Lung (tissue), 12 donors: ENCODE results near the gene NDFIP1. TPM values are rescaled to one million over a fixed set of nuclear protein-coding genes. Genes with fewer than 3 reads are reported as not detected.
A peak's percentile ranks its signal among the peaks of the same experiment; 100 is the strongest.
"Not testable (repeated sequence)": the region's sequence is repeated elsewhere in the genome, so short reads cannot be mapped to it uniquely, and the experiment has no call there.

Source experiments
- ATAC-seq: fragments of 200-7000 bp; cut with Tn5 transposase; one replicate; pipeline ENCODE4 v1.9.1; 2020; ENCODE audit warnings: moderate number of reproducible peaks; ENCODE audit not compliant: insufficient read depth, low FRiP score
- DNase-seq, 3 donors: peaks; one replicate each; pipeline ENCODE4 v3.0.0-alpha.2; 2013 to 2017
- H3K27ac ChIP-seq, 2 donors: one replicate each; pipeline ENCODE4 v1.5.1; 2013; ENCODE audit warnings: mild to moderate bottlenecking in 2 of 2, moderate library complexity in 2 of 2, control low read depth in 1 of 2, inconsistent platforms in 1 of 2, low read depth in 1 of 2, low read length in 1 of 2
- H3K27me3 ChIP-seq, 3 donors: one replicate each; pipeline ENCODE4 v1.5.1; 2013; ENCODE audit warnings: low read length in 2 of 3; ENCODE audit not compliant: control insufficient read depth in 3 of 3, insufficient read depth in 3 of 3
- H3K36me3 ChIP-seq, 4 donors: one replicate each; pipeline ENCODE4 v1.5.1; 2013; ENCODE audit warnings: low read length in 4 of 4, mild to moderate bottlenecking in 1 of 4, moderate library complexity in 1 of 4; ENCODE audit not compliant: control insufficient read depth in 4 of 4, insufficient read depth in 4 of 4
- H3K4me1 ChIP-seq, 5 donors: one replicate each; pipeline ENCODE4 v1.5.1; 2013; ENCODE audit warnings: low read length in 5 of 5, mild to moderate bottlenecking in 2 of 5, moderate library complexity in 1 of 5; ENCODE audit not compliant: control insufficient read depth in 5 of 5, insufficient read depth in 5 of 5
- H3K4me3 ChIP-seq: one replicate; pipeline ENCODE4 v1.5.1; 2013; ENCODE audit warnings: mild to moderate bottlenecking, control low read depth, moderate library complexity
- H3K9ac ChIP-seq, 2 donors: one replicate each; pipeline ENCODE4 v1.5.1; 2013; ENCODE audit warnings: low read length in 2 of 2, control low read depth in 1 of 2; ENCODE audit not compliant: insufficient read depth in 1 of 2
- H3K9me3 ChIP-seq, 4 donors: one replicate each; pipeline ENCODE4 v1.5.1; 2013; ENCODE audit warnings: low read length in 3 of 4, mild to moderate bottlenecking in 1 of 4, moderate library complexity in 1 of 4; ENCODE audit not compliant: control insufficient read depth in 4 of 4, insufficient read depth in 3 of 4
- WGBS, 2 donors: extraction: QIAGEN DNeasy Blood & Tissue Kit; methylation state at CpG; one replicate each; pipeline ENCODE4 v1.1.7; 2013; 5-methylcytosine and 5-hydroxymethylcytosine counted together
- polyA plus RNA-seq, 2 donors: library from polyadenylated mRNA; stranded (reverse); fragments of 200-250 nt; gene quantifications; one replicate each; pipeline ENCODE4 v1.2.1, GENCODE V29; 2013
- total RNA-seq, 2 donors: library from RNA; depleted of rRNA in 1 of 2; stranded (reverse); fragments of >200 nt in 1 of 2; gene quantifications; one replicate each; pipeline ENCODE4 v1.2.1, GENCODE V29; 2014 to 2021
- TF ChIP-seq, protein P1 (sequence below): IDR thresholded peaks from 2 replicates; pipeline ENCODE4 v1.5.1; 2012; ENCODE audit warnings: mild to moderate bottlenecking; ENCODE audit errors: control extremely low read depth, extremely low read depth
- donor health status: control.
- donor health status: control.
- donor health status: Bipolar disorder and iron deficiency.
- donor health status: healthy.
- donor health status: DM: yes; HTN: yes; CAD: no.

NDFIP1 gene
- total and polyA plus RNA-seq, 4 donors = 31.5 to 106 (median 68.4) TPM

DNA sequence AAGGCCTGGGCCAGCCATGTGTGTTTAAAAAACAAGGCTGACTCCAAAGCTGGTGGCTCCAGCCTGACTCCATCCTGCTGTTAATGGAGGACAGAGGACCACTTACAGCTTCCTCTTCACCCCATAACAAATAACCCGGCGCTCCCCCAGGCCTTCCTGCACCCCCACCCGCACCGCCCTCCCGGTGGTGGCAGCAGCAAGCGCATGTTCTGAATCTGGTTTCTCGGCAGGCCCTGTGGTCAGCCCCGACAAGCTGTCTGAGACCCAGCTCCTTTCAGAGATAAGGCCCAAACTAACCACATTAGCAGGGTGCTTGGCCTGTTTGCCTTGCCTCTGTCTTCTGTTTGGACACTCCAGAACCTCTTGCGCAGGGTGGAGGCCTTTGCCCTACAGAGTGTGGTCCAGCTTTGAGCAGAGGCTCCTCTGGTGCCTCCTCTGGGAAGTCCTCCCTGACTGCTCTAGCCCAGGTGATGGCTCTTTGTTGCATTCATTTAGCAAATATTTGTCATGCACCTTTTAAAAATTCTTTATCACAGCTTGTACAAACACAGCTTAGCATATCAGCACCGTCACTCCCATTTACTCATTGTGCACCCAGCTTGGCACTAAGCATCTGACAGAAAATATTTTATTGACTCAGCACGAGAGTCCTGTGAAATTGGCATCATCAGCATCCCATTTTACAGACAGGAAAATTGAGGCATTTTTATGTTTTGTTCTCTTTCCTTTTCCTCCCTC lies 78.4 kb downstream of the NDFIP1 start:
- Histone ChIP-seq H3K27me3 (no peaks in the 10 kb centered on the region), H3K4me3 (no peak overlapping the region), H3K4me1 (peaks cover 0 to 10% (median 0%) of the 10 kb centered on the region in 5 donors), H3K36me3 (no peaks in the 10 kb centered on the region), H3K27ac (no peak overlapping the region), H3K9me3 (no peaks in the 10 kb centered on the region), H3K9ac (no peak overlapping the region)
- ATAC-seq = no peak
- DNase-seq = peak; percentile 11 to 37 (median 34)
- TF ChIP-seq, protein P1, sequence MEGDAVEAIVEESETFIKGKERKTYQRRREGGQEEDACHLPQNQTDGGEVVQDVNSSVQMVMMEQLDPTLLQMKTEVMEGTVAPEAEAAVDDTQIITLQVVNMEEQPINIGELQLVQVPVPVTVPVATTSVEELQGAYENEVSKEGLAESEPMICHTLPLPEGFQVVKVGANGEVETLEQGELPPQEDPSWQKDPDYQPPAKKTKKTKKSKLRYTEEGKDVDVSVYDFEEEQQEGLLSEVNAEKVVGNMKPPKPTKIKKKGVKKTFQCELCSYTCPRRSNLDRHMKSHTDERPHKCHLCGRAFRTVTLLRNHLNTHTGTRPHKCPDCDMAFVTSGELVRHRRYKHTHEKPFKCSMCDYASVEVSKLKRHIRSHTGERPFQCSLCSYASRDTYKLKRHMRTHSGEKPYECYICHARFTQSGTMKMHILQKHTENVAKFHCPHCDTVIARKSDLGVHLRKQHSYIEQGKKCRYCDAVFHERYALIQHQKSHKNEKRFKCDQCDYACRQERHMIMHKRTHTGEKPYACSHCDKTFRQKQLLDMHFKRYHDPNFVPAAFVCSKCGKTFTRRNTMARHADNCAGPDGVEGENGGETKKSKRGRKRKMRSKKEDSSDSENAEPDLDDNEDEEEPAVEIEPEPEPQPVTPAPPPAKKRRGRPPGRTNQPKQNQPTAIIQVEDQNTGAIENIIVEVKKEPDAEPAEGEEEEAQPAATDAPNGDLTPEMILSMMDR = no peak
- 22 to 31% methylated on average over 10 to 11 of the region's 11 CpGs for WGBS, 2 donors

DNA sequence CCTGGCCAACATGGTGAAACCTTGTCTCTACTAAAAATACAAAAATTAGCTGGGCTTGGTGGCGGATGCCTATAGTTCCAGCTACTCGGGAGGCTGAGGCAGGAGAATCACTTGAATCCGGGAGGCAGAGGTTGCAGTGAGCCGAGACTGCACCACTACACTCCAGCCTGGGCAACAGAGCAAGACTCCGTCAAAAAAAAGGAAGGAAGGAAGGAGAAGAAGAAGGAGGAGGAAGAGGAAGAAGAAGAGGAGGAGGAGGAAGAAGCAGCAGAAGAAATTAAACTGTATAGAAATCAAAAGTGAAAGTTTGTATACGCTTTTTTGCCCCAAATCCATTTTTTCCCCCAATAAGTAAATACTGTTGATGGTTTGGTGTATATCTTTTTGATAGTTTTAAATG lies 80.1 kb downstream of the NDFIP1 start:
- DNase-seq, H3K4me3 ChIP-seq, H3K9ac ChIP-seq, H3K27ac ChIP-seq, H3K27me3 ChIP-seq, H3K9me3 ChIP-seq, H3K36me3 ChIP-seq, ATAC-seq: not testable (repeated sequence)
- 86 to 87% methylated on average over 6 of the region's 6 CpGs for WGBS, 2 donors
- H3K4me1 ChIP-seq = peaks cover 0 to 15% (median 0%) of the 10 kb centered on the region in 5 donors

DNA sequence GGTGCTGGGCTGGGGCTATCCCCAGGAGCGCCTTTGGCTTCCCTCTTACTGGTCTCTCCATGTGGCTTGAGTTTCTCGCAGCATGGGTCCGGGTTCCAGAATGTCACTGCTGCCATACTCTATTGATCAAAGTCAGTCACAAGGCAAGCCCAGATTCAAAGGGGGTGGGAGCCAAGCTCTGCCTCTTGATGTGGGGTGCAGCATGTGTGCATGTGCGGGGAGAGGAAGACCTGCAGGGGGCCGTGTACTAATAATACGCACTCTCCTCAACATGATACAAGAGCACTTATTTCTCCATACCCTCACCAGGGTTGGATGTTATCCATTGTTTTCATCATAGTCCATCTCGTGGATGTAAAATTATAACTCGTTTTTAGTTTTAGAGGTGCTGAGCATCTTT lies 81.2 kb downstream of the NDFIP1 start:
- H3K27me3 ChIP-seq = no peaks in the 10 kb centered on the region
- no peaks in the 10 kb centered on the region for H3K9me3 ChIP-seq
- TF ChIP-seq, protein P1 = no peak
- H3K4me3 ChIP-seq = no peak overlapping the region
- peaks cover 0 to 15% (median 0%) of the 10 kb centered on the region in 5 donors for H3K4me1 ChIP-seq
- H3K27ac ChIP-seq = no peak overlapping the region
- no peaks in the 10 kb centered on the region for H3K36me3 ChIP-seq
- ATAC-seq = no peak
- no peak overlapping the region for H3K9ac ChIP-seq
- 81 to 92% methylated on average over 8 of the region's 8 CpGs for WGBS, 2 donors
- DNase-seq = no peak

GRCh38 chr5:142191776-142192175 lies 83.2 kb downstream of the NDFIP1 start:
- Histone ChIP-seq H3K27ac (no peak overlapping the region), H3K27me3 (no peaks in the 10 kb centered on the region), H3K36me3 (no peaks in the 10 kb centered on the region), H3K9me3 (no peaks in the 10 kb centered on the region), H3K4me3 (no peak overlapping the region), H3K4me1 (peaks cover 0 to 13% (median 0%) of the 10 kb centered on the region in 5 donors), H3K9ac (no peak overlapping the region)
- TF ChIP-seq, protein P1 = no peak
- DNase-seq (no peak), ATAC-seq (no peak)
- 78 to 79% methylated on average over 5 of the region's 5 CpGs for WGBS, 2 donors
